OCI-LY1 (cell line): Measurements from ENCODE around the gene REEP5.

Source experiments
- CTCF ChIP-seq: fragments of 200-600 bp; sonication (generic), shearing (Covaris generic); IDR thresholded peaks from 2 replicates; pipeline ENCODE4 v1.5.1; 2017; ENCODE audit warnings: mild to moderate bottlenecking, antibody characterized with exemption, low read length, moderate library complexity, mixed read lengths
- EZH2 ChIP-seq: fragments of 200-600 bp; sonication (generic), shearing (Covaris generic); IDR thresholded peaks from 2 replicates; pipeline ENCODE4 v1.8.0; 2017; ENCODE audit warnings: borderline replicate concordance, mixed run types, mild to moderate bottlenecking, antibody characterized with exemption, low read length, moderate library complexity, mixed read lengths

GRCh38 chr5:112956606-112957005, 34.6 kb upstream of the REEP5 start:
- TF ChIP-seq CTCF = no peak
- no peak for TF ChIP-seq EZH2
